Endothelial cell of umbilical vein (primary cell): ENCODE data around the gene NAE1.

Experiments
- CTCF ChIP-seq, 2 donors: IDR thresholded peaks; 1 replicate in 1 of 2; 2 replicates in 1 of 2; pipeline ENCODE4 v1.5.1; 2011; ENCODE audit warnings: low read length in 2 of 2, mild to moderate bottlenecking in 2 of 2, moderate library complexity in 2 of 2, control low read depth in 1 of 2, inconsistent platforms in 1 of 2, low read depth in 1 of 2; ENCODE audit not compliant: insufficient read depth in 1 of 2; ENCODE audit errors: extremely low read depth in 1 of 2
- EZH2 ChIP-seq: IDR thresholded peaks from 2 replicates; pipeline ENCODE4 v1.6.1; 2012; ENCODE audit warnings: borderline replicate concordance, low read depth, mild to moderate bottlenecking, moderate library complexity, low read length, inconsistent platforms; ENCODE audit not compliant: severe bottlenecking
- FOS ChIP-seq: IDR thresholded peaks from 2 replicates; pipeline ENCODE4 v1.6.1; 2011; ENCODE audit warnings: mild to moderate bottlenecking, low read length, moderate library complexity, borderline replicate concordance; ENCODE audit not compliant: insufficient read depth
- JUN ChIP-seq: IDR thresholded peaks from 2 replicates; pipeline ENCODE4 v1.6.1; 2011; ENCODE audit warnings: borderline replicate concordance, low read depth; ENCODE audit not compliant: insufficient read length, insufficient read depth
- MAX ChIP-seq: IDR thresholded peaks from 2 replicates; pipeline ENCODE4 v1.6.1; 2011; ENCODE audit not compliant: insufficient read depth, insufficient read length
- MYC ChIP-seq: IDR thresholded peaks from one replicate; pipeline ENCODE4 v1.6.1; 2011; ENCODE audit warnings: mild to moderate bottlenecking, low read depth, low read length
- POLR2A ChIP-seq: IDR thresholded peaks from 2 replicates; pipeline ENCODE4 v1.6.1; 2012; ENCODE audit warnings: low read depth, mild to moderate bottlenecking, control low read depth, low read length
- POLR2AphosphoS5 ChIP-seq: IDR thresholded peaks from 2 replicates; pipeline ENCODE4 v1.6.1; 2012; ENCODE audit warnings: low read depth, mild to moderate bottlenecking, control low read depth, low read length, moderate library complexity; ENCODE audit not compliant: insufficient read depth

- TF ChIP-seq POLR2AphosphoS5, result no peak
- TF ChIP-seq CTCF (IDR thresholded peaks at IDR 0.05; ENCODE audit: extremely low read depth in 1 of 2, insufficient read depth in 1 of 2, low read depth in 1 of 2, low read length in 2 of 2), result no peak
- peak; percentile 93 for TF ChIP-seq EZH2
- no peak for TF ChIP-seq MAX
- TF ChIP-seq POLR2A, result no peak
- TF ChIP-seq FOS, result no peak
- TF ChIP-seq MYC, result no peak
- TF ChIP-seq JUN, result no peak
Measured at GRCh38 chr16:66844342-66845079, 13.7 kb upstream of the NAE1 start, which contains the start of gene CA7.
